HG03457 (cell line): ENCODE measurements around the gene RNF113B.

Source experiments
- ATAC-seq: cut with Tn5 transposase; IDR thresholded peaks from one replicate; pipeline ENCODE4 v1.9.1; 2021; ENCODE audit warnings: moderate number of reproducible peaks; ENCODE audit not compliant: unreplicated experiment

RNF113B gene

DNA sequence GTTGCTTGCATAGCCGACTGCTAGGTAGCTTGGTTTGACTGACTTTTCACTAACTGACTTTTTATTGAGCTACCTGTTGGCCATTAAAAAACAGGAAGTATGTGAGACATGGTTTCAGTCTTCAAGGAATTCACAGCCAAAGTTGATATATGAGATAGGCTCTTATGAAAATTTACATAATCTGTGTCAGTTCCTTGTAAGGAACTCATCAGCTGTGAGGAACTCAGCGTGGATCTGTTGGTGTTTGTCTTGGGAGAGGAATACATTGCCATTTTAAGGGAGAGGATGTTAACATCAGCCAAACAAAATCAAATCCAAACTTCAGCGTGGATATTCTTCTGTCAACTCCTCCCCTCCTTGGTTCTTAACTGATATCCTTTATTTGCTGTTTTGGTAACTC, 2.0 kb downstream of the RNF113B start:
- ATAC-seq, result no peak

DNA sequence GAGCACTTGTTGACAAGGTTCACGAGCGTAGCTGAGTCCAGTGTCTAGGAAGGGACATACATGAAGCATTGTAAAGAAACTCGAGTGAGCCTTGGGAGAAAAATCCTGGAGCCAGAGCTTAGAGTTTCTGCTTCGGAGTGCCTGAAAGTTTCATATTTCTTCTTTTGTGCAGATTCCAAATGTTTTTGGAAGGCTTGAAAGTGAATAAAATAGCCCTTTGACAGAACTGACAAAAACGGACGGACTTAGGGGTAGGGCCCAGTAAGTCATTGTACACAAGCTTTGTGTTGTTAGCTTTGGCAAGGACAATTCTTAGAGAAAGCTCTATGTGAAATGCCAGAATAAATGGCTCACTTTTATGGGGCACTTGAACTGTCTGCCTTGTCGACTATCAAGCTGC, 2.8 kb downstream of the RNF113B start:
- ATAC-seq, result no peak

DNA sequence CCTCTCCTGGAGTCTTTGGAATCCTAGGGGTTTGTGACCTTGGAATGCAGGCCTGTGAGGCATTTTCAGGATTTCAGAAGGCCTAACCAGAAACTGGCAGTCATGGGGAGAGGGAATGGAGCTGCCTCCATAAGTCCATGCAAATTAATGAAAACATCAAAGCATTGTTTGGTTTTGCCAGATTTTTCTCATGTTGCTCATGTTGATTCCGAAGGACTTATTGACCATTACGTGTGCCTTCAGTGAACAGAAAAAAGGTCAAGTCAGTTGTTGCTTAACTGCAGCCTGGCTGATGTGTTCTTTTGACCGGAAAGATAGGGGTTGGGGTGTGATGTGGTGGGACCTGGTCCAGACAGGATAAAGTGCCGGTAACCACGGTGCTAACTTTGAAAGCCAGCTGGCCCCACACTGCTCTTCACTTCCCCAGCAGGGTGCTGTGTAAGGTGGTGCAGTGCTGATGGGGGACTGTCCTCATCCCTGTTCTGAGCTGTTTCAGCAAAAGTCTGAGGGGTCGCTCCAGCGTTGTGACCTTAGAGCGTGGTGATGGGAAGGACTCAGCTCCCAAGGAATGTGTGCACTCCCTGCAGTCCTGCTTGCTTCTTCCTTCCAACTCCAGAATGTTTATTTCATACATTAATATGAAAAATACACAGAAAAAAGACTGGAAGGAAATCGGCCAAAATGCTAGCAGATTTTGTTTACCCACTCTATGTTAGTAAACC, 3.5 kb downstream of the RNF113B start:
- no peak for ATAC-seq

DNA sequence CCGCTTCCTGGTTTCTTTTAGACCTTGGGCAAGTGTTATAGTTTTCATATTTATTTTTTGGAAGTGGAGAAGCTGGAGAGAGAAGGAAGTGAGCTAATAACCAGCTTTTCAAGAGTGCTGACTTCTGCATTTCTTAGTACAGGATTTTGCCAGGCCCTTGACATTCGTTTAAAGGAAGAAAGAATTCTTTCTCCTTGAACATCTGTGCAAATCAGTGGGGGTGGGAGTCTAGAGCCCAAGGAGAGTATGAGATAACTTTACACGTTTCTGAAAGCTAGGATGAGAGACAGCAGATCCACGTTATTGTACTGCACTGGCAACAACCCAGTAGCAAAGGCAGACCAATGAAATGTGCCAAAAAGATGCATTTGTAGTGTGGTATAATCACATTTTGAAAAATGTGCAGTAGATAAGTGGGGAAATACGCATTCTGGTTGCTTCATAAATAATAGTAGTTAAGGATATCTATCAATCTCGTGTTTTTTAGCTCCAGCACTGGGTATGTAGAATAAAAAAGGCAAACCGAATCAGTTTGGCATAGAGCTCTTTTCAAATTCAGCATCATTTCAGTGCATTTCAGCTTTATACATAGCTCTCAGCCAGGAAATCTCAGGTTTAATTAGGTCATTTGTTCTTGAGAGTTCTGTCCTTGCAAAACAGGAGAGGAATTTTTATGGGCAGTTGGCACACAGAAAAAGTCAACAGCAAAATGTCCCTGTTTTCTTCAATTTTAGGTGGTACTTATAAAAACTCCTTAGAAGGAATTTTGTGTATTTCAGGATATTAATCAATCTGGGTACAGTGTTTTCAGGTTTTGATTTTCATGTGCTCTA, 4.3 kb downstream of the RNF113B start:
- ATAC-seq, result no peak

DNA sequence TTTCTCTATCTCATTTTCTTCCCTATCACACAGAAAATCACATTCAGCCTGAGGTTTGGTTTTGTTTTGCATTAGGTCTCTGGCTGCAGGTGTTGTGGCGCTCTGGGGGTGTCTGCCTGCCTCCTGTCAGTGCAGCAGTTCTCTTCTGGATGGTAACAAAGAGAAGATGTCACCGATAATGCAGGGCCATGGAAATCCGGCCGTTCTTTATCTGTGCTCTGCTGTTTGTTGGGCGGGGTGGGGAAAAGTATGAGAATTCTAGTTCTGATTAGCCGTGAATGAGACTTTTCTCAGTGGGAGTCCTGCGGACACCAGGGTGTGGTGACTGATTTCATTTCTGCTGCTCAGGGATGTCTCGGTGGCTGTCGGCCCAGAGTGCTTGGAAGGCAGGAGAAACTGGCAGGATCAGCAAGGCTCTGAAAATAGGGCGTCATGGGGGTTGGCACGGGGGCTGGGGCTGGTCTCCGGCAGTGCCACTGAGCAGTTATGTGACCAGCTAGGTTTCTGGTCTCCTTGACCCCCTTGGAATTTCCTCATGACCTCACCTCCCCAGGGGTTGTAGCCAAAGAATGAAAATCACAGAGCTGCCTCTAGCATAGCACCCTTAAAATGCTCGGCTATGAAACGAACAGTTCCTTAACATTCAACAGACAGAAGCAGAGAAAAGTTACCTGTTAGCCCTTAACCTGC, 5.0 kb downstream of the RNF113B start:
- ATAC-seq, result no peak

DNA sequence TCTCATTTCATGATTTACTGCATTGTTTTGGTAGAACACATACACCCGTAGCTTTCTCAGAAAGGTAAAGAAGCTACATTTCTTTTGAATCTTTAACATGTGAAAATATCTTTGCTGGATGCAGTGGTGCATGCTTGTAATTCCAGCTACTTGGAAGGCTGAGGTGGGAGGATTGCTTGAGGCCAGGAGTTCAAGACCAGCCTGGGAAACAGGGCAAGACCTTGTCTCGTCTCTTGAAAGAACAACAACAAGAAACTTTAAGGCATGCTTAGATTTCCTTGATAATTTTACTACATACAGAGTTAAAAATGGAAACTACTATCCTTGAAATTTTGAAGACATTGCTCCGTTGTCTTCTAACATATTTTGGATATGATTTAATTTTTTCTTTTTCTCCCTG, 7.7 kb downstream of the RNF113B start:
- no peak for ATAC-seq

DNA sequence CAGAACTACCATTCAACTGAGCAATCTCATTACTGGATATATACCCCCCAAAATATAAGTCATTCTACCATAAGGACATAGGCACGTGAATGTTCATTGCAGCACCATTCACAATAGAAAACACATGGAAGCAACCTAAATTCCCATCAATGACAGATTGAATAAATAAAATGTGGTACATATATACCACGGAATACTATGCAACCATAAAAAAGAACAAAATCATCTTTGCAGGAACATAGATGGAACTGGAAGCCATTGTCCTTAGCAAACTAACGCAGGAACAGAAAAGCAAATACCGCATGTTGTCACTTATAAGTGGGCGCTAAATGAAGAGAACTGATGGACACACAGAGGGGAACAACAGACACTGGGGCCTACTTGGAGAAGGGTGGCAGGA, 14.1 kb downstream of the RNF113B start:
- no peak for ATAC-seq

DNA sequence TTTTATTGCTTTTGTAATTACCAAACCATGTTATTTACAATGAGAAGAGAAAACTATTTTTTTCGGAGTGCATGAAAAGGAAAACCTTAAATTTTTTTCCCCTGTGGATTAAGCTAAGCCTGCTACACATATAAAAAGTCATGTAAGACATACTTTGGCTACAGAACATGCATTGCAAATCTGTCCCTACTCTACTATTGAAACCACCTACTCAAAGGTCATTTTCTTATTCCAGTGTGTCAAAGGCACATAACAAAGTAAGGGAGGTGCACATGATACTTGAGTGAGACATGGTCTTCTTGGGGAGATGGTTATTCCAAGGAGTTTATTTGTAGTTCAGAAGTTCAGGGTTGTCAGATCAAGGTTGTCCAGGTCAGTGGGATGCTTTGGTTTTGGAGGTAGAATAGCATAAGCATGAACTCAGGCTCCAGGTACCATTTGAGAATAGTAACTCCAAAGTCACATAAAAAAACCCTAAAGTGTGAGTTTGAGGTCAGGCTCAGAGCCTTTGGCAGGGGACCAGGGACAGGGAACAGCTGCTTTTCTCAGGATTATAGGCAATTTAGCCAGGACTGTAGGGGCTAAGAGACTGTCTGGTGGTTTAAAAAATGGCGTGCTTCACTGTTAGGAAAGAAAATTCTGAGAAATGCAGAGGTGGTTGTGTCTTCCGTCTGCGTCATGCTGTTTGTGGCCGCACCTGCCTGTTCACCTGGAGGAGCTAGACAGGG, 18.7 kb downstream of the RNF113B start:
- ATAC-seq, result no peak

DNA sequence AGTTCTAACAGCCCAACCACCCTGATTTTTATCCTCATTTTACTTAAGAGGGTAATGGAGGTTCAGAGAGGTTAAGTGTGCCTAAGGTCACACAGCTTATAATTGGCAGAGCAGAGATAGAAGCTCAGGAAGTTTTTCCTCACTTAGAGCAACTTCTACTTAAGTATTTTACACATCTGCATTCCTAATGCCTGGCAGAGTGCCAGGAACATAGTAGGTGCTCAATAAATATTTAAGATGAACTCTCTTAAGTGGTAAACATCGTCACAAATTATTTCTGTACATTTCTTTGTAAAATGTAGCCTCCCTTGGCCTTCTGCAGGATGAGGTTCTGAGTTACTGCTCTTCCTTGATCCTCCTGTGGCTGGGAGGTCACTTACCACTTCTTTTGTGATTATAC, 19.5 kb downstream of the RNF113B start:
- no peak for ATAC-seq

DNA sequence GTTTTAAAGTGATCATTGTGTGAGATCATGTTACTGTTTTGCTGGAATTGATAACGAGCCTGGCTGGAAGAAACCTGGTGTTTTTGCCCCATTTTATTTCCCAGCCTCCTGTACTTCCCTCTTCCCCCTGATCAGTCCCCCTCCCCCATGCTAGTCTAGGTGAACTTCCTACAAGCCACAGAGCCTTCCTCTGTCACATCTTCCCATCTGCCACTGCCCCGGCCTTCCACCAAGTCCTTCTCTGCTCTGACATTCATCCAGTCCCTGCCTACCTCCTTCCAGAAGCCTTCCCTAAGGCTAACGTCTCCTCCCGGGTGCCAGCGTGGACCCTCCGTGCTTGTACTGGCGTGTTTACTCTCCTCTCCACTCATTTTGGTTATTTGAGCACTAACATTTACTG, 19.9 kb downstream of the RNF113B start:
- ATAC-seq, result no peak

DNA sequence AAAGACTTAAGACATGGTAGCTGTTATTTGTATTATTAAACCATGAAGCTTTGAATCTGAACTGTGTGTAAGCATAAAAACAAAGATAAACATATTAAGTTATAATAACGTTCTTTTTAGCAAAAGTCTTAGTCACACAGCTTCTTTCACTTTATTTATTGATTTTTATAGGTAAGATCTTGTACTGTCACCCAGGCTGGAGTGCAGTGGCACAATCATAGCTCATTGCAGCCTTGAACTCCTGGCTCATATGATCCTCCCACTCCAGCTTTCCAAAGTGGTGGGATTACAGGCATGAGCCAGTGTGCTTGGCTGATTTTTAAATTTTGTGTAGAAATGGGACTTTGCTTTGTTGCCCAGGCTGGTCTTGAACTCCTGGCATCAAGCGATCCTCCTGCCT, 20.8 kb downstream of the RNF113B start:
- no peak for ATAC-seq

DNA sequence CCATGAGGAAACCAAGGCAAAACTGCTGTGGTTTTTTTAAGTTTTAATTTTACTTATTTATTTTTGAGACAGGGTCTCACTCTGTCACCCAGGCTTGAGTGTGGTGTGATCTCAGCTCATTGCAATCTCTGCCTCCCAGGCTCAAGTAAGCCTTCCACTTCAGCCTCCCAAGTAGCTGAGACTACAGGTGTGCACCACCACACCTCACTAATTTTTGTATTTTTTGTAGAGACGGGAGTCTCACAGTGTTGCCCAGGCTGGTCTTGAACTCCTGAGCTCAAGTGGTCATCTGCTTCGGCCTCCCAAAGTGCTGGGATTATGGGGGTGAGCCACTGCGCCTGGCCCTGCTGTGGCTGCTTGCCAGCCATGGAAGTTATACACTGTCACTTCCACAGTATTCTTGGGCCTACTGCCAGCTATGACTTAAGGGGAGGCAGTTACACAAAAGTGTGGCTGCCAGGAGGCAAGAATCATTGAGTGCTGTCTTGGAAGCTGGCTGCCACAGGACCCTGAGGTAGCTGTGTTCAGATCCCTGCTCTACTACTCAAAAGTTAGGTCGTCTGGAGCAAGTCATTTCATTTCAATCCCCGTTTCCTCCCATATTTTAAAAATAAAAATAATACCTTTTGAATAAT, 21.5 kb downstream of the RNF113B start:
- no peak for ATAC-seq

DNA sequence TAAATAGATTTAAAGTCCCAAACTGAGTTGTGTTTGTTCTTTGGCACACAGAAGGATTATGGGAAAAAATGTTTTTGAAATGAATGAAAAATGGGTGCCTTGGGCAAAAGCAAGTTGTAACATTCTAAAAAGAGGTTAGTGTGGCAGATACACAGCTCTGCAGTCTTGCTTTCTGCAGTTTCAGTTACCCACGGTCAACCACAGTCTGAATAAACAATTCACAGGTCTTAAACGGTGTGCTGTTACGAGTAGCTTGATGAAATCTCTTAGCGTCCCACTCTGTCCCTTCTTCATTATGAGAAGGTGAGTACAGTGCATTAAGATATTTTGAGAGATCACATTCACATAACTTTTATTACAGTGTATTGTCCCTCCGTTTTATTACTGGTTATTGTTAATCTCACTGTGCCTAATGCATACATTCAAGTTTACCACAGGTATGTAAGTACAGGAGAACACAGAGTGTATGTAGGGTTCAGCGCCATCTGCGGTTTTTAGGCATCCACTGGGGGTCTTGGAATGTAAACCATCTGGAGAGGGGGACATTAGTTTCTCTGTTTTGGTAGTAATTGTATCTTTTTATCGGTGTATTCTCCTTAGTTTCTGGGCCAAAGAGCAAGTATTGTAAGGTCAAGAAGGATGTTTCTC, 26.1 kb downstream of the RNF113B start:
- ATAC-seq, result no peak

DNA sequence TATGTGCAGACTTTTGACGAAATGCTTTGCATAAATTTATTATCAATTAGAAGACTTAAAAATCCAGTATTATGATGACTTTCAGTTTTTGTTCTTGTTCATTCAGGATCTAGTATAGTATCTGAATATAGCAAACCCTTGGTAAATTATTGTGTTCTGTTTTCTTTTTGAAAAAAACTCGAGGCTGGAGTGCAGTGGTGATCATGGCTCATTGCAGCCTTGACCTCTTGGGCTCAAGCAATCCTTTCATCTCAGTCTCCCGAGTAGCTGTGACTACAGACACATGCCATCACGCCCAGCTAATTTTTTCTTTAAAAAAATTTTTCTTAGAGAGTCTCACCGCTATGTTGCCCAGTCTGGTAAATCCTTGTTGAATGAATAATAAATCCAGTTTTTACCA, 29.5 kb downstream of the RNF113B start:
- no peak for ATAC-seq

DNA sequence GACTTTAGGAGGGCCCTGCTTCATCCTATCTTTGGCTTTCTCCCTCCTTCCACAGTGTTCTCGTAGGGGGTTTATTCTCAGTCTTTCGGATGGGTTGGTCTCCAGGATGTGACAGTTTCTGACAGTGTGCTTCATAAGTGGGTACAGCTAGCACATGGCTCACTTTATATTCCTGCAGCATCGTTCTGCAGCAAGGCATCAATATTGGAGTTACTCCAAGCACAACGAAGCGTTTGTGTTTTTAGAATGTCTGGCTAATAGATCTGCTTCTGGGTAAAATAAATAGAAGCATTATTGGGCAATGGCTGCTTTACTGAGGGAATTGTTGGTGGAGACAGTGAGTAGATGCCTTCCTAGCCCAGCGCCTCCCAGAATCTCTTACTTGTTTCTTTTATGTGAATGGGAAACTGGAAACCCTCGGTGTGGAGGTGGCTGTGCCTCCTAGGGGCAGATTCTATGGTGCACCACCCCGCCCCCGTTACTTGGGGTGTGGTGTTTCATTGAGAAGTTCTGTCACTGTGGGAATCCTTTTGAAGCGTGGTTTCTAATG, 32.2 kb downstream of the RNF113B start:
- no peak for ATAC-seq

DNA sequence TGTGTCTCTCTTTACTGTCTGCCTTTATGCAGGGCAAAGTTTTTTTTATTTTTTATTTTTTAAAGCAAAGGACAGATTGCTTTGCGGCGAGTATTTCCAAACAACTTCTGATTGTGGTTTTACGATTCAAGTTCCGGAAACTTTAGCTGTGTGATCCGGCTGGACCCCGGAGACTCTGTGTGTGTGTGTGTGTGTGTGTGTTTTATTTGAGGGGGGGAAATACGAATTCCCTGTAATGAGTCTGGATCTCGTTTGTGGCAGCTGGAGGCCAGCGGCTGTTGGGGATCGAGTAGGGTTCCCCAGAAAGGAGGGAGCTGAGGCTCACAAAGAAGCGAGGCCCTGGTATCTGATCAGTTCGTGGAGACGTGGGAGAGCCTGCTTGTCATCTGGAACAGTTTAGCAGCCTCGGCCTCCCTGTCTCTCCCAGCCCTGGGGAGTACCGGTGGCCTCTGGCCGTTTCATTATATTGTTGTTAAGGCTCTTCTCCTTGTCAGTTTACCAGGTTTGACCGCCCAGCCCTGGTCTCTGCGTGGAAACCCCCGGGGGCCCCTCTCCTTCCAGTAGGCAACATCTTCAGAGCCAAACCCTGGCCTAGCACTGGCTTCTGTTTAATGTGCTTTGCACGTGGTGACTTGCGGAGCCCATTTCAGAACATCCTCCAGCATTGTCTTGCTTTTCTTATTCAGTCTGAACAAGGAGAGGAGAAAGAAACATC, 32.9 kb downstream of the RNF113B start:
- ATAC-seq, result no peak

DNA sequence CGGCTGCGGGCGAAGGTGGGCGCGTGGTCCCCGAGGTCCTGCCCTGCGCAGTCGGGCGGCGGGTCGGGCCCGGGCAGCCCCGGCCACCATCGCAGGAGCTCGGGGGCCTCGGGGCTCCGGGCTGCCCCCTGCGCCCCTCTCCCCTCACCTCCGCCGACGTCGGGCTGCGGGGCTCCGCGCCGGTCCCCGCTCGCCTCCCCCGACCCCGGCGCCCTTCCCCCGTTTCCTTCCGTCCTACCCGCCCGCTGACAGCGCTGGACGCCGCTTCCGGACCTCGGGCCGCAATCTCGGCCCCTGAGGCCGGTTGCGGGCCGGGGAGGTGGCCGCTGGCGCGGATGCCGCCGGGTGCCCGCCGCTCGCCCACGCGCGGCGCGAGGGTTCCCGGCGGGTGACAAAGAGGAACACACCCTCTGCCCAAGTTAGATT, 33.5 kb downstream of the RNF113B start:
- no peak for ATAC-seq

DNA sequence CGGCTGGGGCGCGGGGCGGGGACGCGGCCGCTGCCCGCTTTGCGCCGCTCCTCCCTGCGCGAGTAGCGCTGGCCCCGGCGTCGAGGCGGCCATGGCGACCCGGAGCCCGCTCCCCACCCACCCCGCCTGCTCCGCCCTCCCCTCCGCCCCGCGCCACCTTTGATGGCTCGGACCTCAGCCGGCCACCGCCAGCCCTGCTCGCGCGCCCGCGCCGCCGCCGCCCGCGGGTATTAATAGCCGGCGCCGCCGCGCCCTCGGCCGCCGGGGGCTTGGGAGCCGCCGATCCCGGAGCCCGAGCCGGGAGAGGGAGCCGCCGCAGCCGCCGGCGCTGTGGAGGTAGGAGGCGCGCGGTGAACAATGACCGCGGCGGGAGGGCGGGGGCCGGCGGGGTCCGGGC, 33.9 kb downstream of the RNF113B start:
- ATAC-seq, result no peak
